Trophoblast cell (in vitro differentiated cells and primary cell): Measurements from ENCODE around the gene MS4A8.
"Not testable (repeated sequence)": the region's sequence is repeated elsewhere in the genome, so short reads cannot be mapped to it uniquely, and the experiment has no call there.

Experiments used
- DNase-seq, 2 donors: peaks; one replicate each; pipeline ENCODE4 v3.0.0-alpha.2; 2016
- H2AFZ ChIP-seq: 2 replicates; pipeline ENCODE4 v1.6.1; 2013; ENCODE audit warnings: low read length, moderate library complexity, mild to moderate bottlenecking; ENCODE audit not compliant: insufficient read depth, poor library complexity
- H2AK5ac ChIP-seq: 2 replicates; pipeline ENCODE4 v1.6.1; 2013; ENCODE audit warnings: mild to moderate bottlenecking, low read length
- H2BK120ac ChIP-seq: 2 replicates; pipeline ENCODE4 v1.6.1; 2013; ENCODE audit warnings: low read length, mild to moderate bottlenecking, moderate library complexity; ENCODE audit not compliant: insufficient read depth, poor library complexity
- H2BK12ac ChIP-seq: 2 replicates; pipeline ENCODE4 v1.6.1; 2013; ENCODE audit warnings: mild to moderate bottlenecking, low read length, moderate library complexity
- H2BK5ac ChIP-seq: 2 replicates; pipeline ENCODE4 v1.6.1; 2013; ENCODE audit warnings: low read length, low read depth, moderate library complexity, mild to moderate bottlenecking; ENCODE audit not compliant: poor library complexity
- H3K14ac ChIP-seq: 2 replicates; pipeline ENCODE4 v1.6.1; 2013; ENCODE audit warnings: mild to moderate bottlenecking, low read length
- H3K18ac ChIP-seq: 2 replicates; pipeline ENCODE4 v1.6.1; 2013; ENCODE audit warnings: mild to moderate bottlenecking, low read length
- H3K23ac ChIP-seq: 2 replicates; pipeline ENCODE4 v1.6.1; 2013; ENCODE audit warnings: low read length
- H3K27ac ChIP-seq: 2 replicates; pipeline ENCODE4 v1.5.1; 2013; ENCODE audit warnings: low read depth, mild to moderate bottlenecking, inconsistent platforms, low read length, moderate library complexity
- H3K27me3 ChIP-seq: 2 replicates; pipeline ENCODE4 v1.6.1; 2013; ENCODE audit warnings: inconsistent platforms, mild to moderate bottlenecking, low read length, moderate library complexity; ENCODE audit not compliant: insufficient read depth
- H3K36me3 ChIP-seq, 2 experiments: 1 replicate in 1 of 2; 2 replicates in 1 of 2; pipeline ENCODE4 v1.6.1; 2013; ENCODE audit warnings: low read length in 2 of 2, mild to moderate bottlenecking in 2 of 2, moderate library complexity in 1 of 2; ENCODE audit not compliant: insufficient read depth in 2 of 2, control insufficient read depth in 1 of 2
- H3K4ac ChIP-seq: 2 replicates; pipeline ENCODE4 v1.6.1; 2013; ENCODE audit warnings: low read depth, mild to moderate bottlenecking, low read length, moderate library complexity
- H3K4me1 ChIP-seq, 2 experiments: 1 replicate in 1 of 2; 2 replicates in 1 of 2; pipeline ENCODE4 v1.6.1; 2013; ENCODE audit warnings: low read length in 2 of 2, mild to moderate bottlenecking in 2 of 2, moderate library complexity in 1 of 2; ENCODE audit not compliant: insufficient read depth in 2 of 2, control insufficient read depth in 1 of 2
- H3K4me2 ChIP-seq: 2 replicates; pipeline ENCODE4 v1.6.1; 2013; ENCODE audit warnings: inconsistent platforms, mild to moderate bottlenecking, low read length, moderate library complexity
- H3K4me3 ChIP-seq: 2 replicates; pipeline ENCODE4 v1.5.1; 2013; ENCODE audit warnings: mild to moderate bottlenecking, low read depth, low read length, inconsistent platforms
- H3K79me1 ChIP-seq: one replicate; pipeline ENCODE4 v1.6.1; 2013; ENCODE audit warnings: low read length
- H3K79me2 ChIP-seq: 2 replicates; pipeline ENCODE4 v1.6.1; 2013; ENCODE audit warnings: low read length, mild to moderate bottlenecking; ENCODE audit not compliant: control insufficient read depth, insufficient read depth, poor library complexity
- H3K9ac ChIP-seq: 2 replicates; pipeline ENCODE4 v1.6.1; 2013; ENCODE audit warnings: mild to moderate bottlenecking, low read length
- H3K9me3 ChIP-seq: 2 replicates; pipeline ENCODE4 v1.6.1; 2013; ENCODE audit warnings: low read depth, mild to moderate bottlenecking, control low read depth, inconsistent platforms, low read length; ENCODE audit not compliant: insufficient read depth
- H4K12ac ChIP-seq: 2 replicates; pipeline ENCODE4 v1.6.1; 2013; ENCODE audit warnings: low read depth, mild to moderate bottlenecking, low read length, moderate library complexity
- H4K8ac ChIP-seq: 2 replicates; pipeline ENCODE4 v1.6.1; 2013; ENCODE audit warnings: low read depth, mild to moderate bottlenecking, low read length, moderate library complexity
- H4K91ac ChIP-seq: one replicate; pipeline ENCODE4 v1.6.1; 2013; ENCODE audit warnings: low read depth, mild to moderate bottlenecking, low read length, moderate library complexity
- WGBS: extraction: QIAGEN DNeasy Blood & Tissue Kit; methylation state at CpG from one replicate; pipeline ENCODE4 v1.1.7; 2013; ENCODE audit warnings: missing lambda C conversion rate; ENCODE audit not compliant: insufficient read length, insufficient coverage; ENCODE audit errors: extremely low coverage; 5-methylcytosine and 5-hydroxymethylcytosine counted together

Gene MS4A8

GRCh38 chr11:60711276-60711675, 11.9 kb downstream of the MS4A8 start:
- no peak overlapping the region for H3K23ac ChIP-seq
- no peak overlapping the region for H2AFZ ChIP-seq
- H3K27ac ChIP-seq = no peak overlapping the region
- no peak overlapping the region for H3K18ac ChIP-seq
- no peak overlapping the region for H3K14ac ChIP-seq
- H3K79me1 ChIP-seq = no peaks in the 10 kb centered on the region
- H3K9ac ChIP-seq = no peak overlapping the region
- H2AK5ac ChIP-seq = no peak overlapping the region
- H2BK120ac ChIP-seq = no peak overlapping the region
- H3K9me3 ChIP-seq = peaks cover 3% of the 10 kb centered on the region
- no peaks in the 10 kb centered on the region for H3K36me3 ChIP-seq
- no peak overlapping the region for H3K4me3 ChIP-seq
- H4K12ac ChIP-seq = no peak overlapping the region
- no CpG with 5 or more reads among the region's 4 CpGs for whole genome bisulfite sequencing
- DNase-seq = no peak
- no peak overlapping the region for H3K4me2 ChIP-seq
- H3K79me2 ChIP-seq = no peaks in the 10 kb centered on the region
- no peak overlapping the region for H4K8ac ChIP-seq
- no peak overlapping the region for H4K91ac ChIP-seq
- no peak overlapping the region for H3K4ac ChIP-seq
- H2BK12ac ChIP-seq = no peak overlapping the region
- no peaks in the 10 kb centered on the region for H3K4me1 ChIP-seq
- H3K27me3 ChIP-seq = no peaks in the 10 kb centered on the region
- H2BK5ac ChIP-seq = no peak overlapping the region

- not testable (repeated sequence) for H4K12ac ChIP-seq, H3K79me2 ChIP-seq, H3K4me2 ChIP-seq, H3K23ac ChIP-seq, H2BK12ac ChIP-seq, H2AK5ac ChIP-seq, H4K8ac ChIP-seq, H4K91ac ChIP-seq, H3K4ac ChIP-seq, H3K27ac ChIP-seq, H2AFZ ChIP-seq, H3K4me1 ChIP-seq, H2BK120ac ChIP-seq, H3K4me3 ChIP-seq, H3K27me3 ChIP-seq, H3K79me1 ChIP-seq, H3K14ac ChIP-seq, H3K36me3 ChIP-seq, H2BK5ac ChIP-seq, H3K18ac ChIP-seq, H3K9me3 ChIP-seq, H3K9ac ChIP-seq
- WGBS = no CpG with 5 or more reads among the region's 6 CpGs
- peak; percentile 30 to 64 for DNase-seq
Measured at GRCh38 chr11:60713423-60713822, 14.0 kb downstream of the MS4A8 start.

- no CpG with 5 or more reads among the region's 5 CpGs for WGBS
Measured at GRCh38 chr11:60717956-60718355, 18.5 kb downstream of the MS4A8 start.

GRCh38 chr11:60718524-60719316, 19.3 kb downstream of the MS4A8 start:
- H3K23ac ChIP-seq = no peak overlapping the region
- H3K36me3 ChIP-seq = no peaks in the 10 kb centered on the region
- H4K12ac ChIP-seq = no peak overlapping the region
- H3K4me1 ChIP-seq = no peaks in the 10 kb centered on the region
- no peak overlapping the region for H2BK5ac ChIP-seq
- H2BK12ac ChIP-seq = no peak overlapping the region
- WGBS = no CpG with 5 or more reads among the region's 10 CpGs
- H2AK5ac ChIP-seq = no peak overlapping the region
- no peak overlapping the region for H3K4ac ChIP-seq
- H3K27ac ChIP-seq = no peak overlapping the region
- no peaks in the 10 kb centered on the region for H3K79me1 ChIP-seq
- no peak overlapping the region for H3K4me2 ChIP-seq
- no peak overlapping the region for H2BK120ac ChIP-seq
- H3K9me3 ChIP-seq = peaks cover 12% of the 10 kb centered on the region
- no peak overlapping the region for H3K4me3 ChIP-seq
- H3K79me2 ChIP-seq = no peaks in the 10 kb centered on the region
- H3K14ac ChIP-seq = no peak overlapping the region
- H4K91ac ChIP-seq = no peak overlapping the region
- no peak overlapping the region for H3K18ac ChIP-seq
- H4K8ac ChIP-seq = no peak overlapping the region
- H2AFZ ChIP-seq = no peak overlapping the region
- H3K9ac ChIP-seq = no peak overlapping the region
- no peak for DNase-seq
- H3K27me3 ChIP-seq = no peaks in the 10 kb centered on the region

More at GRCh38 chr11:60717956-60718355, 18.5 kb downstream of the MS4A8 start:
- no peak overlapping the region for H2AK5ac ChIP-seq
- H3K27me3 ChIP-seq = no peaks in the 10 kb centered on the region
- no peak for DNase-seq
- H2BK5ac ChIP-seq = no peak overlapping the region
- no peak overlapping the region for H4K91ac ChIP-seq
- H3K4me3 ChIP-seq = no peak overlapping the region
- H3K27ac ChIP-seq = no peak overlapping the region
- no peak overlapping the region for H3K4ac ChIP-seq
- no peaks in the 10 kb centered on the region for H3K4me1 ChIP-seq
- peaks cover 12% of the 10 kb centered on the region for H3K9me3 ChIP-seq
- H2AFZ ChIP-seq = no peak overlapping the region
- H3K18ac ChIP-seq = no peak overlapping the region
- no peak overlapping the region for H3K14ac ChIP-seq
- H3K79me1 ChIP-seq = no peaks in the 10 kb centered on the region
- no peak overlapping the region for H2BK120ac ChIP-seq
- H2BK12ac ChIP-seq = no peak overlapping the region
- H3K36me3 ChIP-seq = no peaks in the 10 kb centered on the region
- H3K23ac ChIP-seq = no peak overlapping the region
- no peak overlapping the region for H4K8ac ChIP-seq
- H3K4me2 ChIP-seq = no peak overlapping the region
- no peaks in the 10 kb centered on the region for H3K79me2 ChIP-seq
- H3K9ac ChIP-seq = no peak overlapping the region
- no peak overlapping the region for H4K12ac ChIP-seq
